Astrocyte (in vitro differentiated cells and primary cell): ENCODE results near the gene SAMD10. TPM values are rescaled to one million over a fixed set of nuclear protein-coding genes. Genes with fewer than 3 reads are reported as not detected.

Source experiments
- DNase-seq: peaks from one replicate; pipeline ENCODE4 v3.0.0-alpha.2; 2010; ENCODE audit warnings: low read depth
- FAIRE-seq: peaks from 2 replicates; lab custom pipeline; 2011; peaks lifted over from hg19 to GRCh38; lab: Jason Lieb, UNC
- H2AFZ ChIP-seq: 2 replicates; pipeline ENCODE4 v1.6.0; 2012; ENCODE audit warnings: low read depth, low read length, inconsistent platforms
- H3K27ac ChIP-seq: 2 replicates; pipeline ENCODE4 v1.5.1; 2011; ENCODE audit warnings: low read depth, low read length, inconsistent platforms
- H3K27me3 ChIP-seq: 2 replicates; pipeline ENCODE4 v1.6.0; 2011; ENCODE audit warnings: low read length, inconsistent platforms; ENCODE audit not compliant: insufficient read depth
- H3K36me3 ChIP-seq: 2 replicates; pipeline ENCODE4 v1.5.1; 2011; ENCODE audit warnings: low read length, inconsistent platforms; ENCODE audit not compliant: insufficient read depth
- H3K4me1 ChIP-seq: 2 replicates; pipeline ENCODE4 v1.5.1; 2011; ENCODE audit warnings: low read length, inconsistent platforms; ENCODE audit not compliant: insufficient read depth
- H3K4me2 ChIP-seq: 2 replicates; pipeline ENCODE4 v1.6.0; 2012; ENCODE audit warnings: low read length, inconsistent platforms
- H3K4me3 ChIP-seq: 2 replicates; pipeline ENCODE4 v1.5.1; 2011; ENCODE audit warnings: low read depth, mild to moderate bottlenecking, low read length, inconsistent platforms; ENCODE audit not compliant: insufficient read depth
- H3K79me2 ChIP-seq: 2 replicates; pipeline ENCODE4 v1.6.0; 2012; ENCODE audit warnings: mild to moderate bottlenecking, low read length, inconsistent platforms; ENCODE audit not compliant: insufficient read depth
- H3K9ac ChIP-seq: 2 replicates; pipeline ENCODE4 v1.6.0; 2012; ENCODE audit warnings: mild to moderate bottlenecking, low read length, inconsistent platforms
- H3K9me3 ChIP-seq: 2 replicates; pipeline ENCODE4 v1.5.1; 2012; ENCODE audit warnings: low read depth, mild to moderate bottlenecking, low read length, inconsistent platforms; ENCODE audit not compliant: insufficient read depth
- H4K20me1 ChIP-seq: 2 replicates; pipeline ENCODE4 v1.6.0; 2012; ENCODE audit warnings: low read length, inconsistent platforms; ENCODE audit not compliant: insufficient read depth
- H3K27ac Mint-ChIP-seq: one replicate; pipeline ENCODE4 v1.8.0; 2021; ENCODE audit warnings: mild to moderate bottlenecking, mixed read lengths; ENCODE audit not compliant: unreplicated experiment
- H3K27me3 Mint-ChIP-seq: one replicate; pipeline ENCODE4 v1.8.0; 2021; ENCODE audit warnings: low read depth, mixed read lengths; ENCODE audit not compliant: unreplicated experiment
- H3K36me3 Mint-ChIP-seq: one replicate; pipeline ENCODE4 v1.8.0; 2021; ENCODE audit warnings: low read depth, mixed read lengths; ENCODE audit not compliant: unreplicated experiment
- H3K4me1 Mint-ChIP-seq: one replicate; pipeline ENCODE4 v1.8.0; 2021; ENCODE audit warnings: low read depth, mixed read lengths; ENCODE audit not compliant: unreplicated experiment
- H3K4me3 Mint-ChIP-seq: one replicate; pipeline ENCODE4 v1.8.0; 2021; ENCODE audit warnings: mild to moderate bottlenecking, moderate library complexity, mixed read lengths; ENCODE audit not compliant: unreplicated experiment
- H3K9me3 Mint-ChIP-seq: one replicate; pipeline ENCODE4 v1.8.0; 2021; ENCODE audit warnings: mild to moderate bottlenecking, mixed read lengths; ENCODE audit not compliant: unreplicated experiment
- CTCF ChIP-seq: IDR thresholded peaks from 2 replicates; pipeline ENCODE4 v1.5.1; 2011; ENCODE audit warnings: low read depth, mild to moderate bottlenecking, inconsistent platforms, low read length, moderate library complexity; ENCODE audit not compliant: insufficient read depth
- EZH2 ChIP-seq: IDR thresholded peaks from 2 replicates; pipeline ENCODE4 v1.6.1; 2012; ENCODE audit warnings: mild to moderate bottlenecking, low read length, inconsistent platforms; ENCODE audit not compliant: insufficient read depth
- total RNA-seq: library from RNA; stranded (reverse); gene quantifications from 2 replicates; pipeline ENCODE4 v1.2.1, GENCODE V29; 2021

The SAMD10 gene
- total RNA-seq, 1 donor from 2014 or later: 4.3 TPM

GRCh38 chr20:64025826-64026412 lies 46.5 kb upstream of the SAMD10 start:
- H3K27ac Mint-ChIP-seq: no peak overlapping the region
- Histone ChIP-seq H3K9ac (no peak overlapping the region), H3K27me3 (no peaks in the 10 kb centered on the region), H3K27ac (no peak overlapping the region), H4K20me1 (peaks cover 53% of the 10 kb centered on the region), H2AFZ (no peak overlapping the region), H3K79me2 (no peaks in the 10 kb centered on the region), H3K4me3 (no peak overlapping the region), H3K9me3 (no peaks in the 10 kb centered on the region), H3K4me1 (no peaks in the 10 kb centered on the region), H3K36me3 (peaks cover 17% of the 10 kb centered on the region), H3K4me2 (no peak overlapping the region)
- TF ChIP-seq EZH2 (no peak), CTCF (no peak)
- DNase-seq (no peak), FAIRE-seq (no peak)
- no peak overlapping the region for H3K4me3 Mint-ChIP-seq
- no peaks in the 10 kb centered on the region for H3K9me3 Mint-ChIP-seq
- H3K36me3 Mint-ChIP-seq: peaks cover 36% of the 10 kb centered on the region
- H3K4me1 Mint-ChIP-seq: peaks cover 3% of the 10 kb centered on the region
- H3K27me3 Mint-ChIP-seq: no peaks in the 10 kb centered on the region

GRCh38 chr20:64025101-64025825 lies 45.8 kb upstream of the SAMD10 start:
- Histone ChIP-seq H3K4me2 (no peak overlapping the region), H3K79me2 (no peaks in the 10 kb centered on the region), H3K4me1 (no peaks in the 10 kb centered on the region), H3K4me3 (no peak overlapping the region), H3K9me3 (no peaks in the 10 kb centered on the region), H3K27me3 (no peaks in the 10 kb centered on the region), H3K36me3 (peaks cover 17% of the 10 kb centered on the region), H2AFZ (no peak overlapping the region), H4K20me1 (peaks cover 51% of the 10 kb centered on the region), H3K27ac (no peak overlapping the region), H3K9ac (no peak overlapping the region)
- H3K4me3 Mint-ChIP-seq: no peak overlapping the region
- H3K36me3 Mint-ChIP-seq: peaks cover 32% of the 10 kb centered on the region
- no peaks in the 10 kb centered on the region for H3K27me3 Mint-ChIP-seq
- TF ChIP-seq EZH2: no peak
- TF ChIP-seq CTCF: no peak
- no peak overlapping the region for H3K27ac Mint-ChIP-seq
- DNase-seq (no peak), FAIRE-seq (no peak)
- H3K4me1 Mint-ChIP-seq: peaks cover 3% of the 10 kb centered on the region
- H3K9me3 Mint-ChIP-seq: no peaks in the 10 kb centered on the region
